Gastroesophageal sphincter (tissue), 4 donors: Measurements from ENCODE around the gene RNF157. TPM values are rescaled to one million over a fixed set of nuclear protein-coding genes. Genes with fewer than 3 reads are reported as not detected.

Experiments
- ATAC-seq: fragments of 150-250 bp; one replicate; pipeline ENCODE4 v1.9.1; 2016; ENCODE audit warnings: mild to moderate bottlenecking, moderate library complexity
- H3K27ac ChIP-seq, 4 donors: fragments of 200-600 bp; sonication (generic) in 3 of 4; 1 replicate in 3 of 4; 2 replicates in 1 of 4; pipeline ENCODE4 v1.5.1; 2016 to 2019
- H3K27me3 ChIP-seq: fragments of 200-600 bp; sonication (generic); one replicate; pipeline ENCODE4 v1.5.1; 2019
- H3K36me3 ChIP-seq, 2 donors: fragments of 200-600 bp; sonication (generic); one replicate each; pipeline ENCODE4 v1.5.1; 2019; ENCODE audit warnings: control low read depth in 1 of 2
- H3K4me1 ChIP-seq, 3 donors: fragments of 200-600 bp; sonication (generic); 1 replicate in 2 of 3; 2 replicates in 1 of 3; pipeline ENCODE4 v1.5.1; 2016 to 2019; ENCODE audit warnings: control low read depth in 2 of 3
- H3K4me3 ChIP-seq, 2 donors: fragments of 200-600 bp; sonication (generic); one replicate each; pipeline ENCODE4 v1.5.1; 2019; ENCODE audit warnings: mild to moderate bottlenecking in 1 of 2, moderate library complexity in 1 of 2
- H3K9me3 ChIP-seq, 3 donors: fragments of 200-600 bp; sonication (generic); one replicate each; pipeline ENCODE4 v1.5.1; 2017 to 2019; ENCODE audit warnings: control low read depth in 2 of 3
- CTCF ChIP-seq, 4 experiments: fragments of 200-600 bp in 2 of 4; fragments of 450-650 bp in 2 of 4; sonication (generic) in 1 of 4; IDR thresholded peaks; one replicate each; pipeline ENCODE4 v1.5.1; 2017 to 2019; ENCODE audit warnings: antibody characterized with exemption in 4 of 4, mild to moderate bottlenecking in 2 of 4, moderate library complexity in 2 of 4
- EP300 ChIP-seq: sonication (generic); formaldehyde crosslinking; IDR thresholded peaks from one replicate; pipeline ENCODE4 v1.6.1; 2017; ENCODE audit warnings: antibody characterized with exemption, mild to moderate bottlenecking
- POLR2A ChIP-seq, 2 donors: fragments of 450-650 bp; IDR thresholded peaks; one replicate each; pipeline ENCODE4 v1.6.1; 2017; ENCODE audit warnings: antibody characterized with exemption in 2 of 2, mild to moderate bottlenecking in 2 of 2, moderate library complexity in 1 of 2
- POLR2AphosphoS5 ChIP-seq: sonication (generic); formaldehyde crosslinking; IDR thresholded peaks from one replicate; pipeline ENCODE4 v1.6.1; 2017; ENCODE audit warnings: antibody characterized with exemption
- WGBS, 2 donors: methylation state at CpG; one replicate each; pipeline ENCODE4 v1.1.5; 2018; ENCODE audit warnings: low coverage in 1 of 2; 5-methylcytosine and 5-hydroxymethylcytosine counted together
- total RNA-seq, 4 donors: library from RNA; depleted of rRNA; stranded (reverse); fragments of >200 nt; gene quantifications; one replicate each; pipeline ENCODE4 v1.1.0, GENCODE V29; 2016

RNF157 gene
- total RNA-seq, 4 donors from 2014 or later = 2.5 to 8.1 (median 3.3) TPM

- Histone ChIP-seq H3K4me1 (peaks cover 0 to 14% (median 8%) of the 10 kb centered on the region in 3 donors), H3K36me3 (peaks cover 0 to 11% of the 10 kb centered on the region in 2 donors), H3K9me3 (no peaks in the 10 kb centered on the region), H3K4me3 (no peak overlapping the region), H3K27ac (no peak overlapping the region), H3K27me3 (no peaks in the 10 kb centered on the region)
- ATAC-seq = peak; percentile 90
- 0 to 80% methylated on average over 1 to 2 of the region's 28 CpGs for WGBS, 2 donors
- no peak for TF ChIP-seq EP300
- TF ChIP-seq POLR2A (IDR thresholded peaks at IDR 0.05) = no peak
- peak; percentile 23 for TF ChIP-seq POLR2AphosphoS5
- peak in 3 of 4 experiments; percentile 96 to 99 (median 98) for TF ChIP-seq CTCF (IDR thresholded peaks at IDR 0.05)
Measured at GRCh38 chr17:76278952-76279741, 38.9 kb upstream of the RNF157 start.

- no peak for TF ChIP-seq POLR2A (IDR thresholded peaks at IDR 0.05)
- Histone ChIP-seq H3K4me3 (no peak overlapping the region), H3K27ac (no peak overlapping the region), H3K9me3 (no peaks in the 10 kb centered on the region), H3K27me3 (no peaks in the 10 kb centered on the region), H3K4me1 (peaks cover 0 to 21% (median 10%) of the 10 kb centered on the region in 3 donors), H3K36me3 (peaks cover 0 to 11% of the 10 kb centered on the region in 2 donors)
- ATAC-seq = no peak
- WGBS, 2 donors = 89 to 92% methylated on average over 3 to 5 of the region's 19 CpGs
Measured at GRCh38 chr17:76278268-76278908, 38.1 kb upstream of the RNF157 start.

- peaks cover 0 to 29% (median 14%) of the 10 kb centered on the region in 3 donors for H3K4me1 ChIP-seq
- TF ChIP-seq CTCF (IDR thresholded peaks at IDR 0.05) = no peak
- no peak for TF ChIP-seq POLR2A (IDR thresholded peaks at IDR 0.05)
- TF ChIP-seq EP300 = no peak
- TF ChIP-seq POLR2AphosphoS5 = no peak
- H3K27ac ChIP-seq = no peak overlapping the region
- H3K9me3 ChIP-seq = no peaks in the 10 kb centered on the region
- ATAC-seq = no peak
- no peak overlapping the region for H3K4me3 ChIP-seq
- no peaks in the 10 kb centered on the region for H3K27me3 ChIP-seq
- H3K36me3 ChIP-seq = peaks cover 0 to 11% of the 10 kb centered on the region in 2 donors
- WGBS, 2 donors = 86 to 89% methylated on average over 14 of the region's 31 CpGs
Measured at GRCh38 chr17:76277300-76278267, 37.3 kb upstream of the RNF157 start.

- H3K27ac ChIP-seq = peak overlapping the region in 1 of 4 donors; percentile 32
Measured at GRCh38 chr17:76276461-76277299, 36.4 kb upstream of the RNF157 start.

More at GRCh38 chr17:76276461-76277299, 36.4 kb upstream of the RNF157 start:
- H3K9me3 ChIP-seq = no peaks in the 10 kb centered on the region
- H3K36me3 ChIP-seq = peaks cover 0 to 11% of the 10 kb centered on the region in 2 donors
- peaks cover 0 to 39% (median 22%) of the 10 kb centered on the region in 3 donors for H3K4me1 ChIP-seq
- WGBS, 2 donors = 81 to 100% methylated on average over 1 to 8 of the region's 19 CpGs
- no peaks in the 10 kb centered on the region for H3K27me3 ChIP-seq
- H3K4me3 ChIP-seq = no peak overlapping the region
- no peak for ATAC-seq
- TF ChIP-seq CTCF (IDR thresholded peaks at IDR 0.05) = no peak
- TF ChIP-seq EP300 = no peak
- TF ChIP-seq POLR2A (IDR thresholded peaks at IDR 0.05) = no peak
- no peak for TF ChIP-seq POLR2AphosphoS5
